22Rv1 (cell line): Measurements from ENCODE around the gene C7orf33.
"Not testable (repeated sequence)": the region's sequence is repeated elsewhere in the genome, so short reads cannot be mapped to it uniquely, and the experiment has no call there.

ENCODE experiments used
- H3K27ac ChIP-seq: fragments of 450-650 bp; 2 replicates; pipeline ENCODE4 v1.5.1; 2017
- ZFX ChIP-seq: fragments of 450-650 bp; IDR thresholded peaks from 2 replicates; pipeline ENCODE4 v1.6.1; 2017; ENCODE audit warnings: antibody characterized with exemption, borderline replicate concordance
- TF ChIP-seq, protein P1 (sequence below): fragments of 450-650 bp; IDR thresholded peaks from 2 replicates; pipeline ENCODE4 v1.5.1; 2017; ENCODE audit warnings: mild to moderate bottlenecking

Gene C7orf33

DNA sequence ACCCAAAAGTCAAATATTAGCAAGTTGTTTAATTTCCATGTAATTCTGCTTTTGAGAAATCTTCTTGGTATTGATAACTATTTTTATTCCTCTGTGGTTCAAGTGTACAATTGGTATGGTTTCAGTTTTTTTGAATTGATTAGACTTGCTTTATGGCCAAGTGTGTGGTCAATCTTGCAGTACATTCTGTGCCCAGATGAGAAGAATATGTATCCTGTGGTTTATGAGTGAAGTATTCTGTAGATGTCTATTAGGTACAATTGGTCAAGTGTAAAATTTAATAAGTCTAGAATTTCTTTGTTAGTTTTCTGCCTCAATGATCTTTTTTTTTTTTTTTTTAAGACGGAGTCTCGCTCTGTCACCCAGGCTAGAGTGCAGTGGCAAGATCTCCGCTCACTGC is 36.6 kb upstream of the C7orf33 start:
- TF ChIP-seq, protein P1, sequence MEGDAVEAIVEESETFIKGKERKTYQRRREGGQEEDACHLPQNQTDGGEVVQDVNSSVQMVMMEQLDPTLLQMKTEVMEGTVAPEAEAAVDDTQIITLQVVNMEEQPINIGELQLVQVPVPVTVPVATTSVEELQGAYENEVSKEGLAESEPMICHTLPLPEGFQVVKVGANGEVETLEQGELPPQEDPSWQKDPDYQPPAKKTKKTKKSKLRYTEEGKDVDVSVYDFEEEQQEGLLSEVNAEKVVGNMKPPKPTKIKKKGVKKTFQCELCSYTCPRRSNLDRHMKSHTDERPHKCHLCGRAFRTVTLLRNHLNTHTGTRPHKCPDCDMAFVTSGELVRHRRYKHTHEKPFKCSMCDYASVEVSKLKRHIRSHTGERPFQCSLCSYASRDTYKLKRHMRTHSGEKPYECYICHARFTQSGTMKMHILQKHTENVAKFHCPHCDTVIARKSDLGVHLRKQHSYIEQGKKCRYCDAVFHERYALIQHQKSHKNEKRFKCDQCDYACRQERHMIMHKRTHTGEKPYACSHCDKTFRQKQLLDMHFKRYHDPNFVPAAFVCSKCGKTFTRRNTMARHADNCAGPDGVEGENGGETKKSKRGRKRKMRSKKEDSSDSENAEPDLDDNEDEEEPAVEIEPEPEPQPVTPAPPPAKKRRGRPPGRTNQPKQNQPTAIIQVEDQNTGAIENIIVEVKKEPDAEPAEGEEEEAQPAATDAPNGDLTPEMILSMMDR: no peak
- TF ChIP-seq ZFX: no peak

DNA sequence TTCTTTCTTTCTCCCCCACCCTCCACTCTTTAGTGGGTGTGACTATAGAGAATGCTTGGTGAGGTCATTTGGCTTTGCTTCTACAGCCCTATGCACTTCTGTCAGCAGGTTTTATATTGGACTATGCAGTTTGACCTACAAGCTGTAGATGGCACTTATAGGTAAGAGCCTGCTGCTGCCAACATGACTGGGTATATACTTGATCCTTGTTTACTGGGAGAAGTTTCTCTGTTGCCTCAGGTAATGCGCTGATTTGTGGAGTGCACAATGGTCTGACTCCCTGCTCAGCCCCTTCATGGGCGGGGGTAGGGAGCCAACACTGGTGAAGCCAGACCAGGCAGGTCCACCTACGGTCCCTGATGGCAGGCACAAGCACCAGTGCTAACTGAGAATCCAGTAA is 33.7 kb upstream of the C7orf33 start:
- TF ChIP-seq, protein P1: no peak; the same call in 1 of the 2 replicates
- TF ChIP-seq ZFX: no peak
- H3K27ac ChIP-seq: no peak overlapping the region

More for the DNA sequence above, 36.6 kb upstream of the C7orf33 start:
- no peak overlapping the region for H3K27ac ChIP-seq

DNA sequence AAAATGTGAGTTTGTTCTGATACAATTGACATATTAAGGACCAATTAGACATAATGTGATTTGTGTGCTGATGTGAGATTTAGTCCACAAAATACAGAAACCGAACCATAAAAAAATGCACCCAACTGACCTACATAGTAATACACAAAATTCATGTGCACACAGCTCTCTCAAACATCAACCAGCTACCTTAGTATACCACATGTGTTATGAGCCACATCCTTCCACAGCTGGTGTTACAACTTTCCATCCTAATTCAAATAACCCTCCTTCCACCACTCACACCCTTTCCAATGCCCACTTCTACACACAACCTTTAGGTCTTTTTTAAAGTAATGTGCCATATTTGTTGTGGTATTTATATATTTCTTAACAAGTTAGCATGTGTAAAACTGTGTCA is 31.7 kb upstream of the C7orf33 start:
- H3K27ac ChIP-seq: no peak overlapping the region
- TF ChIP-seq ZFX: no peak
- TF ChIP-seq, protein P1: no peak

DNA sequence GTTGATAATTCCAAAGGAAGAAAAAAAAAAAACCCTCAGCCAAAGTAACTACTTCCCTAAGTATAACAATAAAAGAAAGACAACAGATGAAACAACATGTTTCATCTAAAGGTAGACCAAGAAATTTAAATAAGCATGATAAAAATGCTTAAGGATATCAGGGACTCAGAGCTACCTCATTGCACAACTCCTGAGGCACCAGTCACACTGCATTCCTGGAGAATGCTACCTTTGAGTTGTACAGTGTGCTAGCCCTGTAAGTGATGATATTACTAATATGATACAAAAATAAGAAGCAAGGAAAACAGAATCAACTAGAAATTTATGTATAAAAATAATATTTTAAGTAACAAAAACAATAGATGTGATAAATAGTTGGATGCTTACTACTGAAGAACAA is 29.5 kb upstream of the C7orf33 start:
- TF ChIP-seq, protein P1: no peak
- no peak for TF ChIP-seq ZFX
- no peak overlapping the region for H3K27ac ChIP-seq

DNA sequence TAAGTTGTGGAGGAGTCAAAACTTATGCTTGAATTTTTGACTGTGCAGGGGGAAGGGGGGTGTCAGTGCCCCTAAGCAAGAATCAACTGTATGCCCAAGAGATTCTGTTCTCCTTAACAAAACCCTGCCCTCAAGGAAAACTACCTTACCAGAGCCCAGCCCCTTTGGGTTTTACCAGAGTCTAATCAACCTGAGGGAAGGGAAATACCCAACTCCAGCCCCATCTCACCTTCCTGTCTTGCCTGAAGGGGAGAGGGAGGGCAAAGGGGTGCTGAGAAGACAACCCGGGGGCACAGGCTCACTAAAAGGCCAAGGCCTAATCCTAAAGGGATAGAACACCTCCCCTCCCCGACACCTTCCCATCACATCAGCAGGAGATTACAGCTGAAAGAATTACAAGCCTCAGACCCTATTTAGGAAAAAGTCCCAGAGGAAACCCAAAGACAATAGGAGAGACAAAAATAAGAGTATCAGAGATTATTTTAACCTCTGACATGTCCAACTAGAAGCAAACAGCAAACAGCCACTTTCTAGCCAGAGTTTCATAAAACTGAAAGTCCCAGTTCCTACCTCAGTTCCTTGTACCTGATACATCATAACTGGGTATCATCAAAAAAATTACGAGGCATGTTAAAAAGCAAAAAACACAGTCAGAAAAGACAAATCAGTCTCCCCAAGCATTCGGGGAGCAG is 26.8 kb upstream of the C7orf33 start:
- TF ChIP-seq, protein P1: no peak
- TF ChIP-seq ZFX: no peak
- no peak overlapping the region for H3K27ac ChIP-seq

DNA sequence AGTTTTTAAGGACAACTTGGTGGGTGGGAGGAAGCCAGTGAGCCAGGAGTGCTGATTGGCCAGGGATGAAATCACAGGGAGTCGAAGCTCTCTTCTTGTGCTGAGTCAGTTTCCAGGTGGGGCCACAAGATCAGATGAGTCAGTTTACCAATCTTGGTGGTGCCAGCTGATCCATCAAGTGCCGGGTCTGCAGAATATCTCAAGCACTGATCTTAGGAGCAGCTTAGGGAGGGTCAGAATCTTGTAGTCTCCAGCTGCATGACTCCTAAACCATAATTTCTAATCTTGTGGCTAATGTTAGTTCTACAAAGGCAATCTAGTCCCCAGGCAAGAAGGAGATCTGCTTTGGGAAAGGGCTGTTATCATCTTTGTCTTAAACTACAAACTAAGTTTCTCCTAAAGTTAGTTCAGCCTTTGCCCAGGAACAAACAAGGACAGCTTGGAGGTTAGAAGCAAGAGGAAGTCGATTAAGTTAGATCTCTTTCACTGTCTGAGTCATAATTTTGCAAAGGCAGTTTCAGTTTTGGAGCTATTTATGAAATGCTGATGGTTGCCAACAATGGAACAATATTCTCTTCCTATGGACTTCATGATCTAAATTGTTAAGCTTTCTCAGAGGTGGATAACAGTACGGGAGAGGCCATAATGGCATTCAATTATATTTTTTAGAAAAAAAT is 26.2 kb upstream of the C7orf33 start:
- not testable (repeated sequence) for H3K27ac ChIP-seq

DNA sequence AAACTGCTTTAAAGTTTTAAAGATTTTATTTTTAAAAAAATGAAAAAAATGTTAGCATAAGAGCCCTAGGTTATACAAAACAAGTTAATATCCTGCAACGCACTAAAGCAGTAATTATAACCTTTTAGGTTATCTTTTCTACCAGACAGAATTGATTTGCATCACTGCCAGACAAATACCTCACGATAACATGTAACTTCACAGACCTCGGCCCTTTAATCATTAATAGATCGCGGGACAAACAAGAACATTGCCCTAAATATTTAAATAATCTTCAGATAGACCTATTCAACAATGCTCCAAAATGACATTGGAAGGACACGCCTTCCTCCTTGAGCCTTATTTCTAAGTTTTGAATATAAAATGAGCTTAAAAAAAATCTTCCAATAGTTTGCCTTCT is 23.8 kb upstream of the C7orf33 start:
- no peak for TF ChIP-seq ZFX
- TF ChIP-seq, protein P1: no peak
- no peak overlapping the region for H3K27ac ChIP-seq

DNA sequence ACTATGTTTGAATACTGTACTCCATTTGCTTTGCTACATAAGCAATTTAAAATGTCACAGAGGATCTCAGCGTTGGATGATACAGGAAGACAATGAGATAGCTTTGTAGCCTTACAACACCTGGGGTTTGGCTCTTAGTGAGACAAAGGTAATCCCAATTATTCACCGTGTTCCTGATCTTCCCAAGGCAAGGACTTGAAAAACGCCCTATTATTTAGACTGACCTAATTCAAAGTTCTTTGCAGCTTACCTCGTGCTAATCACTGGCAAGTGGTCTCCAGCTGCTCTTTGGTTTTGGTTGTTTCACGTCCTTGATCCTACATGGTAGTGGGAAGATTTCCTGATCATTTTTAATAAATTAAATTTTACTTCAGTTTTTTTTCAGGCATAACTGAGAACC is 23.0 kb upstream of the C7orf33 start:
- H3K27ac ChIP-seq: no peak overlapping the region

More for the DNA sequence above, 23.0 kb upstream of the C7orf33 start:
- TF ChIP-seq ZFX: no peak
- TF ChIP-seq, protein P1: no peak
